Measurements from ENCODE around the gene CDC42EP4. TPM values are rescaled to one million over a fixed set of nuclear protein-coding genes. Genes with fewer than 3 reads are reported as not detected.

CDC42EP4 gene
- total and polyA plus RNA-seq, 9 of the 15 experiments (the other 6 are each of a cell fraction or from before 2014, with no cell fraction given) = 0.65 to 20.8 (median 12.3) TPM

- peak; percentile 72; the same call in 1 of the 2 replicates for TF ChIP-seq MYNN (IDR thresholded peaks at IDR 0.05)
- TF ChIP-seq MYNN (CRISPR knock-in tag; IDR thresholded peaks at IDR 0.05) = no peak
- no peak for TF ChIP-seq POLR2B (IDR thresholded peaks at IDR 0.05; ENCODE audit: low read depth, partially characterized antibody)
- no peak for TF ChIP-seq NCOA6 (IDR thresholded peaks at IDR 0.05)
- no peak for TF ChIP-seq ZBTB8A (IDR thresholded peaks at IDR 0.05; ENCODE audit: partially characterized antibody)
- no peak for TF ChIP-seq PRMT5 (CRISPR knock-in tag; IDR thresholded peaks at IDR 0.05)
- no peak for TF ChIP-seq ZC3H11A (IDR thresholded peaks at IDR 0.05; ENCODE audit: low read depth, low read length)
- TF ChIP-seq ELK1 (CRISPR knock-in tag; IDR thresholded peaks at IDR 0.05) = no peak
- TF ChIP-seq ZC3H4 (CRISPR knock-in tag; IDR thresholded peaks at IDR 0.05; ENCODE audit: borderline replicate concordance) = no peak
- no peak for TF ChIP-seq TEAD1 (CRISPR knock-in tag; IDR thresholded peaks at IDR 0.05)
- no peak for TF ChIP-seq ZNF324 (CRISPR knock-in tag; IDR thresholded peaks at IDR 0.05)
- TF ChIP-seq FOXP4 (CRISPR knock-in tag; IDR thresholded peaks at IDR 0.05; ENCODE audit: borderline replicate concordance) = no peak
- TF ChIP-seq NFIX (CRISPR knock-in tag; IDR thresholded peaks at IDR 0.05; ENCODE audit: low read depth) = no peak
- TF ChIP-seq TAL1 (IDR thresholded peaks at IDR 0.05) = no peak
- no peak for TF ChIP-seq ARID3A (IDR thresholded peaks at IDR 0.05; ENCODE audit: borderline replicate concordance, low read depth, low read length)
- no peak for TF ChIP-seq IFI16 (CRISPR knock-in tag; IDR thresholded peaks at IDR 0.05)
- TF ChIP-seq HOXB6 (CRISPR knock-in tag; IDR thresholded peaks at IDR 0.05; ENCODE audit: borderline replicate concordance) = no peak
- TF ChIP-seq TAF1 (IDR thresholded peaks at IDR 0.05; ENCODE audit: control insufficient read depth, extremely low read depth, insufficient read depth, low read length, severe bottlenecking) = no peak
- TF ChIP-seq ELK3 (CRISPR knock-in tag; IDR thresholded peaks at IDR 0.05) = no peak
- TF ChIP-seq ZBTB26 (CRISPR knock-in tag; IDR thresholded peaks at IDR 0.05) = no peak
Measured at GRCh38 chr17:73291260-73291801, 20.5 kb downstream of the CDC42EP4 start (continued).
